ENCODE results near the gene ZNF180. TPM values are rescaled to one million over a fixed set of nuclear protein-coding genes. Genes with fewer than 3 reads are reported as not detected.

ZNF180 gene
- total RNA-seq (1 to 10 TPM; 7.6 to 9.4 TPM), total RNA-seq (10.6 to 51.6 (median 30.6) reads per million in 172 experiments)
- 7.0 TPM for polyA plus RNA-seq (2013, experiment 1 of 2)
- polyA plus RNA-seq (2013, experiment 2 of 2) = 7.4 TPM

DNA sequence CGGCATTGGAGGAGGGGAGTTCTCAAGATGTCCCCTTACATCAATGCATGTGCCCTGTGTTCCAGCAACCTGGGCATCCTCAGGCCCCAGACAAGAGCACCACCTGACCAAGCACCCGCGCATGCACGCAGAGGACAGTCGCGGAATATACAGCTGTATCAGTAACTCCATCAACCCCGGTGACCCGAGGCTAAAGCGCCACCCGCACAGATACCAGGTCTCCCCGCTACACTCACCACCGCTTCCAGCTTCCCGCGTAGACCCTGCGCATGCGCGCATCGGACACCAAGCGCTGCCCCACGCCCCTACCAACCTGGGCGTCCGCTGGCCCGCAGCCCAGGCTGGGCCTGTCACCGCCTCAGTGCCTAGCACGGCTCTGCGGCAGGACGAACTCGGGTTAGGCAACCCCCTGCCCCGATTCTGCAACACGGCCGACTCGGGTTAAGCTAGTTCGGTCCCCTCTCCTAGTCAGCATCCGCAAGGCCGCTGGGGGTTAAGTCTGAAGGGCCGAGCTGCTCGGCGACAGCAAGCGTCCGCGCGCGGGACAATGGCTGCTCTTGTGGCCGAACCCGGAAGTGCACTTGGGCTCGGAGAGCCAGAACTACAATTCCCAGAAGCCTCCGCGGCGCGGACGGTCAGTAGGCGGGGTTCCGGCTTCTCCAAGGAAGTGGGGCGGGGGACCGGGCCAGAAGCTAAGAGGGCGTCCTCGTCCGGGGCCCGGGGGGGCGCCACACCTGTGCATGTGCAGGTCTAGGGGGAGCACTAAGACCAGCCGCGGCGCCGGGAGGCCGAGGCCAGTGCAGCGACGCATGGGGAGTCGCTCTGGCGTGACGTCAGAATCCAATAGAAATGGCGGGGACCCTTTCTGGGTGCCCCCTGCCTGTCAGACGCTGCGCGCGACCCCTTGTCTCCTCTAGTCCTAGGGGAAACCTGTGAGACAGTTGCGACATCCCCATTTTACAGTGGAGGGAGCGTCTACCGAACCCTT lies at the start of gene ZNF180:
ZNF180 (minus strand) TSS at position 561 of the 988 bp plus-strand sequence. CDS start 3,188 bp downstream, outside the sequence.
- TF ChIP-seq, protein P1, sequence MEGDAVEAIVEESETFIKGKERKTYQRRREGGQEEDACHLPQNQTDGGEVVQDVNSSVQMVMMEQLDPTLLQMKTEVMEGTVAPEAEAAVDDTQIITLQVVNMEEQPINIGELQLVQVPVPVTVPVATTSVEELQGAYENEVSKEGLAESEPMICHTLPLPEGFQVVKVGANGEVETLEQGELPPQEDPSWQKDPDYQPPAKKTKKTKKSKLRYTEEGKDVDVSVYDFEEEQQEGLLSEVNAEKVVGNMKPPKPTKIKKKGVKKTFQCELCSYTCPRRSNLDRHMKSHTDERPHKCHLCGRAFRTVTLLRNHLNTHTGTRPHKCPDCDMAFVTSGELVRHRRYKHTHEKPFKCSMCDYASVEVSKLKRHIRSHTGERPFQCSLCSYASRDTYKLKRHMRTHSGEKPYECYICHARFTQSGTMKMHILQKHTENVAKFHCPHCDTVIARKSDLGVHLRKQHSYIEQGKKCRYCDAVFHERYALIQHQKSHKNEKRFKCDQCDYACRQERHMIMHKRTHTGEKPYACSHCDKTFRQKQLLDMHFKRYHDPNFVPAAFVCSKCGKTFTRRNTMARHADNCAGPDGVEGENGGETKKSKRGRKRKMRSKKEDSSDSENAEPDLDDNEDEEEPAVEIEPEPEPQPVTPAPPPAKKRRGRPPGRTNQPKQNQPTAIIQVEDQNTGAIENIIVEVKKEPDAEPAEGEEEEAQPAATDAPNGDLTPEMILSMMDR (IDR thresholded peaks at IDR 0.05) = peak; percentile 60
- peaks cover 41 to 57% of the 10 kb centered on the region in 2 experiments for H3K9me3 ChIP-seq (ENCODE audit: control insufficient read depth in 1 of 2, insufficient read depth in 1 of 2, low read length in 2 of 2)
- peaks cover under 1 to 4% of the 10 kb centered on the region in 2 experiments for H3K27me3 ChIP-seq (ENCODE audit: control insufficient read depth in 1 of 2, insufficient read depth in 2 of 2, low read length in 2 of 2)
- peak within 1 kb of the TSS; percentile 63 to 74 for H3K27ac ChIP-seq (ENCODE audit: low read depth in 1 of 2, low read length in 2 of 2)
- H3K9me3 Mint-ChIP-seq = peaks cover 24% of the 10 kb centered on the region
- ChIA-PET POLR2A (interaction anchor here (0.6 to 1.6 kb wide), 8 partner anchors 9 to 599 kb away, joined by 3 to 8 read pairs (median 3); partner anchors contain the start of genes ZNF226, ZNF227 and ZNF235), CTCF (interaction anchor here (0.6 to 1.2 kb wide), 2 partner anchors 336 to 1860 kb away, joined by 4 read pairs; partner anchors contain the start of gene ZNF226)
- DNase-seq (peak; percentile 89 to 98 (median 94)), ATAC-seq (ENCODE audit: poor library complexity) (peak; percentile 91)
- H3K4me1 ChIP-seq (ENCODE audit: insufficient read depth, low read length) = peaks cover 26% of the 10 kb centered on the region
- peaks cover 16% of the 10 kb centered on the region for H3K27me3 Mint-ChIP-seq
- intact Hi-C loops (cut with DNase I, micrococcal nuclease) = loop anchor here in 1 of 2 experiments (2.0 to 10.0 kb wide), 5 partner anchors 98 to 518 kb away; partner anchors contain the start of genes ZNF155, ZNF226, ZNF235 and ZNF285
- H3K36me3 Mint-ChIP-seq (ENCODE audit: low read depth) = peaks cover 71% of the 10 kb centered on the region
- peak within 1 kb of the TSS; percentile 79 for H3K27ac Mint-ChIP-seq
- peaks cover 39% of the 10 kb centered on the region for H3K4me1 Mint-ChIP-seq (ENCODE audit: low read depth)
- H3K36me3 ChIP-seq (ENCODE audit: insufficient read depth, low read length) = peaks cover 28% of the 10 kb centered on the region
- peak within 1 kb of the TSS; percentile 88 for H3K4me3 ChIP-seq (ENCODE audit: low read length)
- peak within 1 kb of the TSS; percentile 95 for H3K4me3 Mint-ChIP-seq

DNA sequence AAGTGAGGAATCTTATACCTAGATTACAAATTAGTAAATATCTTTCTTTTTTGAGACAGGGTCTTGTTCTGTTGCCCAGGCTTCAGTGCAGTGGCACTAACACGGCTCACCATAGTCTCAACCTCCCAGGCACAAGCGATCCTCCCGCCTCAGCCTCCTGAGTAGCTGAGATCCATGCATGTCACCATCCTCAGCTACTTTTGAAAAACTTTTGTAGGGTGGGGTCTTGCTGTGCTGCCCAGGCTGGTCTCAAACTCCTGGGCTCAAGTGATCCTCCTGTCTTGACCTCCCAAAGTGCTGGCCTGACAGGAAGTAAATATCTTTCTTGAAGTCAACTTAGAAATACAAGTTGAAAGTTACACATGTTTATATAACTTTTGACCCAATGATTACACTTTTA lies 49.2 kb upstream of the ZNF180 start:
- Histone ChIP-seq H3K27ac (ENCODE audit: low read depth in 1 of 2, low read length in 2 of 2) (no peak overlapping the region), H3K27me3 (ENCODE audit: control insufficient read depth in 1 of 2, insufficient read depth in 2 of 2, low read length in 2 of 2) (no peaks in the 10 kb centered on the region), H3K36me3 (ENCODE audit: insufficient read depth, low read length) (no peaks in the 10 kb centered on the region), H3K9me3 (ENCODE audit: control insufficient read depth in 1 of 2, insufficient read depth in 1 of 2, low read length in 2 of 2) (peaks cover 4 to 35% of the 10 kb centered on the region in 2 experiments), H3K4me3 (ENCODE audit: low read length) (no peak overlapping the region), H3K4me1 (ENCODE audit: insufficient read depth, low read length) (no peaks in the 10 kb centered on the region)
- ATAC-seq (ENCODE audit: poor library complexity) (no peak), DNase-seq (no peak)
- Mint-ChIP-seq H3K27ac (no peak overlapping the region), H3K4me1 (ENCODE audit: low read depth) (no peaks in the 10 kb centered on the region), H3K27me3 (peaks cover 22% of the 10 kb centered on the region), H3K9me3 (peaks cover 5% of the 10 kb centered on the region), H3K4me3 (no peak overlapping the region), H3K36me3 (ENCODE audit: low read depth) (no peaks in the 10 kb centered on the region)
- CTCF ChIA-PET = no interaction called here
- TF ChIP-seq, protein P1 (IDR thresholded peaks at IDR 0.05) = no peak
- POLR2A ChIA-PET = no interaction called here
- intact Hi-C loops (cut with DNase I, micrococcal nuclease) = no loop called here

DNA sequence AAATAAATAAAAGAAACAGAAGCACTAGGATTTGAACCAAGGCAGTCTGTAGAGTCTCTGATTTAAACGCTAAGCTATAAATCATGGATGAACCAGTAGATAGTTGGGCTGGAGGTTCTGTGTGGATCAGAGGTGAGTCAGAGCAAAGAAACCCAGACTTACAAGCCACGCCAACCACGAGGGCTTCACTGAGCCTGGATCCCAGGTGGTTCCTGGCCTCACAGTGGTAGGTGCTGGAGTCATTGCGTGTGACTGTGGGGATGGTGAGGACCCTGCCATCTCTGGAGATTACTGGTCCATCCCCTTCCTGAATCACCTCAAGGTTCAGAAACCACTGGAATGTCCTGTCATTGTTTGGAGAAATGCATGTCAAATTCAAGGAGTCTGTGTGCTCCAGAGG lies 48.4 kb upstream of the ZNF180 start:
- no peaks in the 10 kb centered on the region for H3K36me3 Mint-ChIP-seq (ENCODE audit: low read depth)
- Histone ChIP-seq H3K27ac (ENCODE audit: low read depth in 1 of 2, low read length in 2 of 2) (no peak overlapping the region), H3K9me3 (ENCODE audit: control insufficient read depth in 1 of 2, insufficient read depth in 1 of 2, low read length in 2 of 2) (peaks cover 4 to 39% of the 10 kb centered on the region in 2 experiments), H3K36me3 (ENCODE audit: insufficient read depth, low read length) (no peaks in the 10 kb centered on the region), H3K4me1 (ENCODE audit: insufficient read depth, low read length) (no peaks in the 10 kb centered on the region), H3K4me3 (ENCODE audit: low read length) (no peak overlapping the region), H3K27me3 (ENCODE audit: control insufficient read depth in 1 of 2, insufficient read depth in 2 of 2, low read length in 2 of 2) (peaks cover 0 to 4% of the 10 kb centered on the region in 2 experiments)
- DNase-seq = no peak
- H3K27ac Mint-ChIP-seq = no peak overlapping the region
- TF ChIP-seq, protein P1 (IDR thresholded peaks at IDR 0.05) = no peak
- intact Hi-C loops (cut with DNase I, micrococcal nuclease) = no loop called here
- POLR2A ChIA-PET = no interaction called here
- H3K4me3 Mint-ChIP-seq = no peak overlapping the region
- no peaks in the 10 kb centered on the region for H3K4me1 Mint-ChIP-seq (ENCODE audit: low read depth)
- H3K27me3 Mint-ChIP-seq = peaks cover 25% of the 10 kb centered on the region
- ATAC-seq (ENCODE audit: poor library complexity) = no peak
- H3K9me3 Mint-ChIP-seq = peaks cover 10% of the 10 kb centered on the region
- CTCF ChIA-PET = no interaction called here
